ENCODE data around the gene PCDHB9.

GRCh38 chr5:141150224-141150992 lies 36.6 kb upstream of the PCDHB9 start:
- TF ChIP-seq POLR2AphosphoS5 (IDR thresholded peaks at IDR 0.05; ENCODE audit: low read depth) (no peak), REST (IDR thresholded peaks at IDR 0.05; ENCODE audit: insufficient replicate concordance, low read depth) (no peak), CTCF (IDR thresholded peaks at IDR 0.05; ENCODE audit: insufficient read depth, low read length) (no peak)
